Islet precursor cell (in vitro differentiated cells): ENCODE data around the gene TBC1D26.
A peak's percentile ranks its signal among the peaks of the same experiment; 100 is the strongest.
"Not testable (repeated sequence)": the region's sequence is repeated elsewhere in the genome, so short reads cannot be mapped to it uniquely, and the experiment has no call there.

Experiments
- DNase-seq: peaks from one replicate; pipeline ENCODE4 v3.0.0-alpha.2; 2018

The TBC1D26 gene

GRCh38 chr17:15731900-15732299, at the start of gene TBC1D26:
Gene TBC1D26 (plus strand): TSS chr17:15732283. CDS start chr17:15735349, 3,066 bp downstream.
- peak; percentile 27 for DNase-seq

- DNase-seq = not testable (repeated sequence)
These were observed 48.9 kb upstream of the TBC1D26 start for GRCh38 chr17:15683135-15683534.

GRCh38 chr17:15683824-15684478, 48.1 kb upstream of the TBC1D26 start, which contains the start of gene TRIM16:
Gene TRIM16 (minus strand): TSS chr17:15684311. CDS start chr17:15651609, 32,702 bp downstream.
- peak; percentile 84 for DNase-seq

GRCh38 chr17:15687494-15687893, 44.6 kb upstream of the TBC1D26 start:
- DNase-seq = not testable (repeated sequence)

DNA sequence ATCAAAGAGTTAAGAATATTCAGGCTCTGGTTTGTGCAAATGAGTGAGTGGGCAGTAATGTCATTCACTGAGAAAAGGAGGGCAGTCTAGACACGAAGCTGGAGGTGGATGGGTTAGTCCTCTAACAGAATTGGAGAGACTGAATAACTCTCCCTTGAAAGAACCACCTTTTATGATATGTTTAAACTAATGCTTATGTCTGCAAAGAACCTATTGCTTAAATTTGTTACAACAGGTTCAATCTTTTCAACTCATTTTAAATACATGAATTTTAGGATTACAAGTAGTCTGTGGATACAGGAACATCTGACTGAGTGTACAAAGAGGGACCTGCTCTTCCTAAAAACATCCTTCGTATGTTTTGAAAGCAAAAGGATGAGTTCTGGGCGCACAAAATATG, 33.1 kb upstream of the TBC1D26 start:
- not testable (repeated sequence) for DNase-seq

- peak; percentile 100 for DNase-seq
These were observed 32.6 kb upstream of the TBC1D26 start, which contains the start of gene ZNF286A for GRCh38 chr17:15699413-15699924. Gene ZNF286A (plus strand): TSS chr17:15699752. CDS start chr17:15700330, 578 bp downstream.

DNA sequence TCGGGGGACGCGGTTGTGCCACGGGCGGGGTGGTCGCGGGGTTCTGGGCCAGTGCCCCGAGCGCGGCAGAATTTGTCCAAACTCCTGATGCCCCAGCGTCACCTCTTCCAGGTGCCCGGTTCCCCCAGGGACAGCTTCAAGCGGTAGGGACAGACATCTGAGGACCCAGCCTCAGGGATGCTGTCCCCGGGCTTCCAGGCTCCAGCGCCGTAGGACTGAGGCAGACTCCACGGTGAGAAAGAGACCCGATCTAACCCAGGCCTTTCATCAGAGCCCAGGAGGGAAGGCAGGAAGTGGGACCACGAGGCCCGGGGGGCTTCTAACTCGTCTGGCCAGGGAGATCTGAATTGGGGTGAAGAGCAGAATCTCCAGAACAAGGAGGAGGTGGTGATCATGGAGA, 32.1 kb upstream of the TBC1D26 start:
- not testable (repeated sequence) for DNase-seq

DNA sequence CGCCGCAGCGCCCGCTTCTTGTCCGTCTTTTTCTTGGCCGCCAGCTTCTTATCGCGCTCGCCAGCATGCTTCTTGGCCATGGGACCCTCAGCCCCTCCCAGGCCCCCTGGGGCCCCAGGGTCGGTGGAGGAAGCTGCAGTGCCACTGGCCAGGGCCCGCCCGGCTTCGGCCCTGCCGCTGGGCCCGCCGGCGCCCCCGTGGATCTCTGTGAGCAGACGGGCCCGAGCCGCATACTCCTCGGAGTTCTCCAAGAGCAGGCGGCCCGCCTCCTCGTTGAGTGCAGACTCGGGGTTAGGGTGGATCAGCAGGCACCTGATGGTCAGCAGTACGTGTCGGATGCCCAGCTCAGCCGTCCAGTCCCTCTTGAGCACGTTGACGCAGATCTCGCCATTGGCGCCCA, 27.8 kb upstream of the TBC1D26 start:
- DNase-seq = not testable (repeated sequence)

- DNase-seq = peak; percentile 35
These were observed 27.3 kb upstream of the TBC1D26 start for GRCh38 chr17:15704813-15705212.

DNA sequence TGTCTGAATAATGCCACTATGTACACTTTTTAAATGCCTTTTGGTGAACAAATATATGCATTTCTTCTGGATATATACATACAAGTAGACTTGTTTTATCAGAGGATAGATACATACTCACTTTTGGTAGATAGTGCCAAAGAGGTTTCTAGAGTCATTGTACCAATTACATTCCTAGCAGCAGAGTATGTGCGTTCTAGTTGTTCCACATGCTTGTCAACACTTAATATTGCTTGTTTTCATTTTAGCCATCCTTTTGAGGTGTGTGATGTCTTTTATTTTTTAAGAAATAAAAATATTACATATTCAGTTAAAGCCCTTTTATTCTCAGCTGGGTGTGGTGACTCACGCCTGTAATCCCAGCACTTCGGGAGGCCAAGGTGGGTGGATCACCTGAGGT, 23.2 kb upstream of the TBC1D26 start:
- DNase-seq = not testable (repeated sequence)

DNA sequence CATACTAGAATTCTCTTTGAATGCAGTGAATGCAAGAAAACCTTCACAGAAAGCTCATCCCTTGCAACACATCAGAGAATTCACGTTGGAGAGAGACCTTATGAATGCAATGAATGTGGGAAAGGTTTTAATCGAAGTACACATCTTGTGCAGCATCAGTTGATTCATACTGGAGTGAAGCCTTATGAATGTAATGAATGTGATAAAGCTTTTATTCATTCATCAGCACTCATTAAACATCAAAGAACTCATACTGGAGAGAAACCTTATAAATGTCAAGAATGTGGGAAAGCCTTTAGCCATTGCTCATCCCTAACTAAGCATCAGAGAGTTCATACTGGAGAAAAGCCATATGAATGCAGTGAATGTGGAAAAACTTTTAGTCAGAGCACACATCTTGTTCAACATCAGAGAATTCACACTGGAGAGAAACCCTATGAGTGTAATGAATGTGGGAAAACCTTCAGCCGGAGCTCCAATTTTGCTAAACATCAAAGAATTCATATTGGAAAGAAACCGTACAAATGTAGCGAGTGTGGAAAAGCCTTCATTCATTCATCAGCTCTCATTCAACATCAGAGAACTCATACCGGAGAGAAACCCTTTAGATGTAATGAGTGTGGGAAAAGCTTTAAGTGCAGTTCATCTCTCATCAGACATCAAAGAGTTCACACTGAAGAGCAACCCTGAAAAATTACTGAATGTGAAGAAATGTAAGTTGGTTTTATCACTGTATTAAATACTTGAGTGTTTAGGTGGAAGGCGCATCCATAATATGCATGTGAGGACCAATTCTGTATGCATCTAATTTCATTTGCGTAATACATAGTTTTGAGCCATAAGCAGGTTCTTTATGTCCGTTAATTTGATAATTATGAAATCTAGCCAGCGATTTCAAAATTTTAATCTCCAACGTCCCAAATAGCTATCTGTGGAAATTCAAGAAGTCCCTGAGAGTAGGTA, 15.2 kb upstream of the TBC1D26 start:
- not testable (repeated sequence) for DNase-seq

DNA sequence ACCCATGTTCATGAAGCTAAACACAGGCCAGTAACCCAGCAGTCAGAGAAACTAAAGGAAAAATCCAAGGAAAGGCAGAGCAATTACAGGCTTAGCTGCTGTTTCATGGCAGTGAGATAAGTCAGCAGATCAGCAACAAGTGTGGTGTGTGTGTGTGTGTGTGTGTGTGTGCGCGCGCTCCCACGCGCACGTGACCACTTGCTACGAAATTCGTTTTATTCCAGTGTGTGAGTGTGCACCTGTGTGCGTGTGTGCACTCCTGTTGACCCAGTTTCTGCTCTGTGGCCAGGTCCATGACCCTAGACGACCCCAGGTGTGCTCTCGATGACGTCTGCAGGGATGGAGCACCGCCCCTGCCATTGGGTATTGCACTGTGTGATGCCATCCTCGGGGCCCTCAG, 1.5 kb upstream of the TBC1D26 start:
- DNase-seq = not testable (repeated sequence)

GRCh38 chr17:15733174-15733789, 1.2 kb downstream of the TBC1D26 start:
- peak; percentile 46 for DNase-seq

DNA sequence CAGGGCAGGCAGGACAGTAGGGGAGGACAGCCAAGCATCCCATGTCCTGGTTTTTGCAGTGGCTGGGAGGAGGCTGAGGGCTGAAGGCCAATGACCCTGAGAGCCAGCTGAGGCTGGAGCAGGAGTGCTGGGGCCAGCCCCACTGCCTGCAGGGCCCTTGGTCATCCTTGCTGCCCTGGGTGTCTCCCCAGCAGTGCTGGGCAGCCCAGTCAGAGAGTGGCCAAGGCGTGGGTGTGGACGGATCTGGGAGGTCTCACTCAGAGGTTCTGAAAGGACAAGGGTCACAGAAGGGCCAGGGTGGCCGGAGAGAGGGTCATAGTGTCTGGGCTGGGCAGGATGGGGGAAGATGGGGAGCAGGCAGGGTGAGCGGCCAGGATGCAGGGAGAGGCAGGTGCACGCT, 4.5 kb downstream of the TBC1D26 start:
- not testable (repeated sequence) for DNase-seq

DNA sequence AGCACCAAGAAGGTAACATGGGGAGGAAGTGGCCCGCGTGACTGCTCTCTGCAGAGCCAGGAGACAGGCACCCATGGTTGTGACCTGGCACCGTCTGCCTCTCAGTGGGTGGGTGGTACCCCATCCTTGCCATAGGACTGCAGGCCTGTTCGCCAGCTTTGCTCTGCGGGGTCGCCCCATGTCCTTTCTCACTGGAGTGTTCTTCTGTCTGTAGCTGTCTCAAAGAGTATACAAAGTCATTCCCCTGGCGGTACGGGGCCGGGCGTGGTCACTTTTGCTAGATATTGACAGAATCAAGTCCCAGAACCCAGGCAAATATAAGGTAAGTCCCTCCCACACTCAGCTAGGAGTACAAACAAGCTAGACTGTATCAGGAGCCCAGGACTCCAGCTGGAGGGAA, 6.0 kb downstream of the TBC1D26 start:
- peak; percentile 46 for DNase-seq

- peak; percentile 37 for DNase-seq
These were observed 7.2 kb downstream of the TBC1D26 start for GRCh38 chr17:15739259-15739658.

DNA sequence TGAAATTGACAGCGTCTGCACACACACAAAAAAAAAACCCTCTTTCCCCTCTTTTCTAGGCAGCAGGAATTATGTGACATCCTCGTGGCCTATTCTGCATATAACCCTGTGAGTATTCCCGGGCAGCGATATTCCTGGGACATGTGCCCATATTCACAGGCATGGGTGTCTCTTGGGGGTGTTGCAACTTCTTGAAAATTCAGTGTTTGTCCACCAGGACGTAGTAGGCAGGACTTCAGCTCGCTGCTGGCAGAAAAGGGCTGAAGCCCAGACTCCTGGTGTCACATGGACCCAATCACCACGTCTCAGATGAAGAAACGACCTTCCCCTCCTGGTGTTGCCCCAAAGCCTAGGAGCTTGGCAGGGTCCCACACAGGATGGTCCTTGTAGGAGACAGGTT, 8.0 kb downstream of the TBC1D26 start:
- peak; percentile 43 for DNase-seq

- DNase-seq = peak; percentile 52
These were observed 8.6 kb downstream of the TBC1D26 start for GRCh38 chr17:15740570-15741120.

- peak; percentile 45 for DNase-seq
These were observed 9.5 kb downstream of the TBC1D26 start for GRCh38 chr17:15741624-15742023.

- peak; percentile 44 for DNase-seq
These were observed 10.1 kb downstream of the TBC1D26 start for GRCh38 chr17:15742051-15742795.

DNA sequence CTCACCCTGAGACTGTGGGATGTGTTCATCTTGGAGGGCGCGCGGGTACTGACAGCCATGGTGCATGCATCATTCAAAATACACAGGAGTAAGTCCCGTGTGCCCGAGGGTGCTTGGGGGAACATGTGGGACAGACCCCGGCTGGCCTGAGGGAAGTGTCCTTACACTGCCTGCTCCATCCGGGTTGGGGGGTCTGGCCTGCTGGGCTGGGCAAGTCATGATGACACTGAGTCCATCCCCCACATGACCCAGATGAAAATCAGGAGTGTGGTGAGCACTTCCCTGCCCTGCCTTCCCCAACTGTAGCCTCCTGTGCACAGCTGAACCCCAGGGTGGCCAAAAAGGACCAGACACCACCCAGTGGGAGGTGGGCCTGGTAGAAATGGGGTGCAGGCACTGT, 10.8 kb downstream of the TBC1D26 start:
- DNase-seq = peak; percentile 38
